ENCODE results near the gene CTAGE1.
"Not testable (repeated sequence)": the region's sequence is repeated elsewhere in the genome, so short reads cannot be mapped to it uniquely, and the experiment has no call there.

Gene CTAGE1

GRCh38 chr18:22393164-22393563, 24.6 kb downstream of the CTAGE1 start:
- in situ Hi-C loops (cut with MboI; ENCODE audit: low sequenced_read_pairs), result not testable (repeated sequence)

DNA sequence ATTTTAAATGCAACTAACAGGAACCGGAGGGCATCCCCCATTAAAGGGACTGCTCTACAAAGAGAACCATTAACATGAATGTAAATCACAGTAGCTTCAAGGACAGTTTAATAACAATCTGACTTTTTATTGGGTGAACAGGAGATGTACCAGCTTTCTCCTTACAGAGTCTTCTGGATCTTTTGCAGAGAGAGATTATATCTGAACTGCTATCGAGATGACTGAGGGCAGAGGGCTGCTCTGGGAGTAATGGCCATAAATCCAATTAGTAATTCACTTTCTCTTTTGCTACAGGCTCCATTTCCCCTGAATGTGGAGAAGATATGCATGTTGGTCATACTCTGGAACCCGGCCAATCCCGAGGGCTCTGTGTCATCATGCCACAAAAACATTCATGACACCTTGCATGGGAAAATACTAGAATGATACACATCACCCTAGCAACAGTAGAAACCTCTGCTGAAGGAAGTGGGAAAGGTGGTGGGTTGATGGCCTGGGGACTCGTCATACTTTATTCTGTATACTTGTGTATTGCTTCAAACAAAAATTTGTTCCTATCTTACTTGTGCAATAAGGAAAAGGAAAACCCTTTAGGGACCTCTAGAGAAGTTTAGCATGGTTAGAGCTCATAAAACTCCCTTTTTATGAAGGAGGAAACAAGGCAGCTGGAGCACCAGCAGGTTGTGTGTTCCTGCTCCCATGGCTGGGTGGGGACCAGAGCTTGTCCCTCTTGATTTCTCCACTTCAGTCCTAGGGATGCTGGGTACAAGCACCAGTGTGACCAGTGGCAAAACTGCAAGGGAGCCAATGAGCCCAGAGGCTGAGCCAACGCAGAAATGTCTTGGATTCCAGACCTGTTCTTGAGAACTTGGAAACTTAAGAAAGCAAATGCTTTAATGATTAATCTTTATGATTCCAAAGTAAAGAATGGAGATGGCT, 26.0 kb downstream of the CTAGE1 start:
- in situ Hi-C loops (cut with MboI; ENCODE audit: low sequenced_read_pairs), result no loop called here

GRCh38 chr18:22387787-22388186, 29.9 kb downstream of the CTAGE1 start:
- in situ Hi-C loops (cut with MboI; ENCODE audit: low sequenced_read_pairs), result no loop called here

- in situ Hi-C loops (cut with MboI; ENCODE audit: low sequenced_read_pairs), result no loop called here
Observed at GRCh38 chr18:22387364-22387763, 30.4 kb downstream of the CTAGE1 start.

DNA sequence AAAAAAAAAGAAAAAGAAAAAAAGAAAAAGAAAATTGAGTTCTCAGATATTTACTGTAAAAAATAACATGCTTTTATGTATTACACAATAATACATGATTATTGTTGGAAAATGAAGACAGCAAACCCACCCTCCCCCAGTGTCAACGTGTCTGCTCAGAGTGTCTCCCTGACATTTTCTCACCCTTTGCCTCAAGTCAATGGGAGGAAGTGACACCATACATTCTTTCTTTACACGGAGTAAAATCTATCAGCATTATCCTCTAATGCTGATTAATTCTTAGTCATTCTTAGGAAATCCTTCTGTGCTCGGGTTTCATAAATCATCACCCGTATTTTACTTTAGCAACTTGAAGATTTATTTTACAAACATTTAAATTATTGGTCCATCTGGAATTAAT, 32.0 kb downstream of the CTAGE1 start:
- in situ Hi-C loops (cut with MboI; ENCODE audit: low sequenced_read_pairs), result no loop called here

DNA sequence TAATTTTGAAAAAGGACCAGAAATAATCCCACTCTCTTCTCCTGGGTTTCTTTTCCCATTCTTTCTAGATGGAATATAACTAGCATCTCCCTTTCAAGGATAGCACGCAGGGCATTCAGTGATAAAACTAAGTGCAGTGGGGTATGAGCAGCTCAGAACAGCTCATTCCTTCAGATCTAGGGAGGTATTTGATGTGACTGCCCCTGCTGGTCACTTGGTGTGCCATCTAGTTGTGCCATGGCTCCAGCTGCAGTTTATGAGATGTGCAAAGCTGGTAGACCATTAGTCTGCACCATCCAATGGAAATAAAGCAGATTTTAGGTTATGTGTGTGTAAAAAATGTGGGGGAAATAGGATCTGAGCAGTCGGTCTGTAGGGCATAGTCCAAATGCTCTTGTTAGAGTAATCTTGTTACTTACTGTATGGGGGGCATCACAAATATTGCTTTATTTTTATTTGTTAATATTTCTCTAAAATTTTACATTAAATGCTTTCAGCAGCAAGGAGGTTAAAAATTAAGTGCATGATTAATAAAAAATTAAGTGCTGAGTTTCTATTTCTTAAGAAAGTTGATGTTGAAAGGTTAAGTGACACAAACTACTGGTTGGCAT, 38.9 kb downstream of the CTAGE1 start:
- in situ Hi-C loops (cut with MboI; ENCODE audit: low sequenced_read_pairs), result no loop called here

DNA sequence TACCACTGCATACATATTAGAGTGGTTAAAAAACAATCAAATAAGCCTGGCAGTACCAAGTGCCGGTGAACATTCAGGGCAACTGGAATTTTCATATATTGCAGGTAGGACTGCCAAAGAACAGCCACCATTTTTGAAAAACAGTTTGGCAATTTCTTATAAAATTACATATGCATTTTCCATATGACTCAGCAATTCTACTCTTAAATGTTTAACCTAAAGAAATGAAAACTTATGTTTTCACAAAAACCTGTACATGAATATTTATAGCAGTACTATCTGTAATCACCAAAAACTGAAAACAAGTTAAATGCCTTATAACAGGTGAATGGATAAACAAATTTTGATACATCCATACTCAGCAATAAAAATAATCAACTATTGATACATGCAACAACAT, 39.9 kb downstream of the CTAGE1 start:
- in situ Hi-C loops (cut with MboI; ENCODE audit: low sequenced_read_pairs), result no loop called here

GRCh38 chr18:22370414-22370813, 47.3 kb downstream of the CTAGE1 start:
- in situ Hi-C loops (cut with MboI; ENCODE audit: low sequenced_read_pairs), result no loop called here

GRCh38 chr18:22368021-22368420, 49.7 kb downstream of the CTAGE1 start:
- in situ Hi-C loops (cut with MboI; ENCODE audit: low sequenced_read_pairs), result no loop called here

GRCh38 chr18:22367303-22367702, 50.4 kb downstream of the CTAGE1 start:
- in situ Hi-C loops (cut with MboI; ENCODE audit: low sequenced_read_pairs), result no loop called here

GRCh38 chr18:22363867-22364463, 53.8 kb downstream of the CTAGE1 start:
- in situ Hi-C loops (cut with MboI; ENCODE audit: low sequenced_read_pairs), result no loop called here
